ENCODE results near the gene APOL1.
"Not testable (repeated sequence)": the region's sequence is repeated elsewhere in the genome, so short reads cannot be mapped to it uniquely, and the experiment has no call there.

The APOL1 gene

DNA sequence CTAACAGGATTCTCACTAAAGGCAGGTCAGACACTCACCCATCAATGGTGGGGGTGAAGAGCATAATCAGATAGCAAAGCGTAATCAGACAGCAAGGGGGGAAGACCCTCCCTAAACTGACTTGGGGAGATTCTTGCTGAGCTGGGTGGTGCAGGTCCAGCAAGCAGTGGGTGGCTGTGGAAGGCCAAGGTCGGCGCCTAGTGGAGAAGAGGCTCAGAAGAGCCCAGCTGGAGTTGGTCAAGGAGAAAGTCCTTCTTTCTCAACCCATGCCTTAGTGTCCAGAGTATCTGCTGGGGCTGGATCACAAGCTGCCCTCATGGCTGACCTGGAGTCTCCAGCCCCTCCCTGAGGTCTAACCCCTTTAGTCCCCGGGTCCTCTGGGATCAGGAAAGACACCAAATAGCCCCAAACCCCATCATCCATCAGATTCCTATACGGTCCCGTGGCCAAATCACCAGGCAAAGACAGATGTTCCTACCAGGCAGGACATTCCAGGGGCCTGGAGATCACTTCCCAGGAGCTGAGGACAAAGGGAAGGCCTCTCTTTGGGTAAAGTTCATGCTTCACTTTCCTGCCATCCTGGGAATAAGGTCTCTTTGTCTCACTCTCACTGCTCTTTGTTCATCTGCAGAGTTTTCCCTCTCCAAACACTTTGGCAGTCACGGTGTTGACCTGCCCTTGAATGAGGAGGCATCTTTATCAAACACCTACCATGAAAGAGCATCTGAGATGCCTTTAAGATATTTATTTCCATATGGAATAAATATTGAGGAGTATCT lies 11.1 kb downstream of the APOL1 start:
- not testable (repeated sequence) for H3K4me2 ChIP-seq; H3K4me3 ChIP-seq (IDR thresholded peaks at IDR 0.05; ENCODE audit: insufficient read depth, low read depth, low read length); H3K36me3 ChIP-seq (ENCODE audit: insufficient read depth); H2AFZ ChIP-seq (ENCODE audit: low read depth); H3K27me3 ChIP-seq (ENCODE audit: insufficient read depth, low read depth); H3K27ac ChIP-seq; H3K79me2 ChIP-seq (ENCODE audit: insufficient read depth, low read depth); H4K20me1 ChIP-seq (ENCODE audit: insufficient read depth); H3K9ac ChIP-seq
- peaks cover 31% of the 10 kb centered on the region for H3K4me1 ChIP-seq (ENCODE audit: low read depth, poor library complexity, severe bottlenecking)

DNA sequence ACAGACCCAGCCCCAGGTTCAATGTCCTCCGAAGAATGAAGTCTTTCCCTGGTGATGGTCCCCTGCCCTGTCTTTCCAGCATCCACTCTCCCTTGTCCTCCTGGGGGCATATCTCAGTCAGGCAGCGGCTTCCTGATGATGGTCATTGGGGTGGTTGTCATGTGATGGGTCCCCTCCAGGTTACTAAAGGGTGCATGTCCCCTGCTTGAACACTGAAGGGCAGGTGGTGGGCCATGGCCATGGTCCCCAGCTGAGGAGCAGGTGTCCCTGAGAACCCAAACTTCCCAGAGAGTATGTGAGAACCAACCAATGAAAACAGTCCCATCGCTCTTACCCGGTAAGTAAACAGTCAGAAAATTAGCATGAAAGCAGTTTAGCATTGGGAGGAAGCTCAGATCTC lies 14.1 kb downstream of the APOL1 start:
- TF ChIP-seq, protein P1, sequence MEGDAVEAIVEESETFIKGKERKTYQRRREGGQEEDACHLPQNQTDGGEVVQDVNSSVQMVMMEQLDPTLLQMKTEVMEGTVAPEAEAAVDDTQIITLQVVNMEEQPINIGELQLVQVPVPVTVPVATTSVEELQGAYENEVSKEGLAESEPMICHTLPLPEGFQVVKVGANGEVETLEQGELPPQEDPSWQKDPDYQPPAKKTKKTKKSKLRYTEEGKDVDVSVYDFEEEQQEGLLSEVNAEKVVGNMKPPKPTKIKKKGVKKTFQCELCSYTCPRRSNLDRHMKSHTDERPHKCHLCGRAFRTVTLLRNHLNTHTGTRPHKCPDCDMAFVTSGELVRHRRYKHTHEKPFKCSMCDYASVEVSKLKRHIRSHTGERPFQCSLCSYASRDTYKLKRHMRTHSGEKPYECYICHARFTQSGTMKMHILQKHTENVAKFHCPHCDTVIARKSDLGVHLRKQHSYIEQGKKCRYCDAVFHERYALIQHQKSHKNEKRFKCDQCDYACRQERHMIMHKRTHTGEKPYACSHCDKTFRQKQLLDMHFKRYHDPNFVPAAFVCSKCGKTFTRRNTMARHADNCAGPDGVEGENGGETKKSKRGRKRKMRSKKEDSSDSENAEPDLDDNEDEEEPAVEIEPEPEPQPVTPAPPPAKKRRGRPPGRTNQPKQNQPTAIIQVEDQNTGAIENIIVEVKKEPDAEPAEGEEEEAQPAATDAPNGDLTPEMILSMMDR (conservative IDR thresholded peaks at IDR 0.05; ENCODE audit: low read depth, low read length): no peak
- H3K27me3 ChIP-seq (ENCODE audit: insufficient read depth, low read depth): no peaks in the 10 kb centered on the region

DNA sequence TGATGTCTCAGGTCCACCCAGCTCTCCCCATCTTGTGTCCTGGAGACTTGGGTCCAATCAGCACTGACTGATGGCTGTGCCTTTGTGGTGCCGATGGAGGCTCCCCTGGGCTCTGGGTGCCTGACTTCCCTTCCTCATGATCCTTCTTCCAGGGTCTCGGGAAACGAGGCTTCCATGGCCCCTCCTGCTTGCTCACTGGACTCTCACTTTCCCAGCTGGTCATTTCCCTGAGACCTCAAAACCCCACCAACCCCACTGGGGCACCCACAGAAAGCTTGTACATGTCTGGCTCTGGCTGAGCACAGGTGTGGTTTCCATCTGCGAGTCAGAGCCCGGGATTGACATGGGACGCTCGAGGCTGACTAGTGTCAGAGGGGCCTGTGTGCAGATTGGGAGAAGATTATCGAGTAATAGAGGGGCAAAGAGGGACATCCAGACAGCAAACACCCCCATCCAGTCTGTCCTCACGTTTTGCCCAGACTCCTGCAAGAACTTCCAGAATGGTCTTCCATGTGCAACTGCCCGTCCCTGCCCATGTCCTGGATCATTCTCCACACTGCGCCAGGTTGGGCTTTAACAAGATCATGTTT lies 15.1 kb downstream of the APOL1 start:
- H3K4me2 ChIP-seq: no peak overlapping the region
- H3K27ac ChIP-seq: no peak overlapping the region
- H3K9ac ChIP-seq: no peak overlapping the region
- TF ChIP-seq, protein P1 (conservative IDR thresholded peaks at IDR 0.05; ENCODE audit: low read depth, low read length): no peak
- no peaks in the 10 kb centered on the region for H3K79me2 ChIP-seq (ENCODE audit: insufficient read depth, low read depth)
- H2AFZ ChIP-seq (ENCODE audit: low read depth): no peak overlapping the region
- no peaks in the 10 kb centered on the region for H3K4me1 ChIP-seq (ENCODE audit: low read depth, poor library complexity, severe bottlenecking)
- H3K27me3 ChIP-seq (ENCODE audit: insufficient read depth, low read depth): no peaks in the 10 kb centered on the region
- H3K36me3 ChIP-seq (ENCODE audit: insufficient read depth): no peaks in the 10 kb centered on the region
- H3K4me3 ChIP-seq (IDR thresholded peaks at IDR 0.05; ENCODE audit: insufficient read depth, low read depth, low read length): no peak overlapping the region
- no peaks in the 10 kb centered on the region for H4K20me1 ChIP-seq (ENCODE audit: insufficient read depth)

More for the DNA sequence above, 14.1 kb downstream of the APOL1 start:
- Histone ChIP-seq H3K27ac (no peak overlapping the region), H3K4me2 (no peak overlapping the region), H3K79me2 (ENCODE audit: insufficient read depth, low read depth) (no peaks in the 10 kb centered on the region), H3K36me3 (ENCODE audit: insufficient read depth) (no peaks in the 10 kb centered on the region), H2AFZ (ENCODE audit: low read depth) (no peak overlapping the region), H3K4me3 (IDR thresholded peaks at IDR 0.05; ENCODE audit: insufficient read depth, low read depth, low read length) (no peak overlapping the region), H3K4me1 (ENCODE audit: low read depth, poor library complexity, severe bottlenecking) (peaks cover 2% of the 10 kb centered on the region), H4K20me1 (ENCODE audit: insufficient read depth) (no peaks in the 10 kb centered on the region), H3K9ac (no peak overlapping the region)

DNA sequence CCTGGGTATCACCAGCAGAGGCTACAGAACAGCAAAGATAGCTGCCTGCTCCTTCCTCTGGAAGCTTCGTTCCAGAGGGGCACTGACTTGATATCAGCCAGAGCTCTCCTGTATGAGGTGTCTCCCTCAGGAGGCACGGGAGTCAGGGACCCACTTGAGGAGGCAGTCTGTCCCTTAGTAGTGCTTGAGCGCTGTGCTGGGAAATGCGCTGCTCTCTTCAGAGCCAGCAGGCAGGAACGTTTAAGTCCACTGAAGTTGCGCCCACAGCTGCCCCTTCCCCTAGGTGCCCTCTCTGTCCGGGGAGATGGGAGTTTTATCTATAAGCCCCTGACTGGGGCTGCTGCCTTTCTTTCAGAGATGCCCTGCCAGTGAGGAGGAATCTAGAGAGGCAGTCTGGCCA lies 18.3 kb downstream of the APOL1 start:
- H3K27ac ChIP-seq; H3K36me3 ChIP-seq (ENCODE audit: insufficient read depth); H3K4me3 ChIP-seq (IDR thresholded peaks at IDR 0.05; ENCODE audit: insufficient read depth, low read depth, low read length); H2AFZ ChIP-seq (ENCODE audit: low read depth); H4K20me1 ChIP-seq (ENCODE audit: insufficient read depth); H3K4me1 ChIP-seq (ENCODE audit: low read depth, poor library complexity, severe bottlenecking); H3K79me2 ChIP-seq (ENCODE audit: insufficient read depth, low read depth); H3K9ac ChIP-seq; H3K4me2 ChIP-seq; H3K27me3 ChIP-seq (ENCODE audit: insufficient read depth, low read depth): not testable (repeated sequence)

DNA sequence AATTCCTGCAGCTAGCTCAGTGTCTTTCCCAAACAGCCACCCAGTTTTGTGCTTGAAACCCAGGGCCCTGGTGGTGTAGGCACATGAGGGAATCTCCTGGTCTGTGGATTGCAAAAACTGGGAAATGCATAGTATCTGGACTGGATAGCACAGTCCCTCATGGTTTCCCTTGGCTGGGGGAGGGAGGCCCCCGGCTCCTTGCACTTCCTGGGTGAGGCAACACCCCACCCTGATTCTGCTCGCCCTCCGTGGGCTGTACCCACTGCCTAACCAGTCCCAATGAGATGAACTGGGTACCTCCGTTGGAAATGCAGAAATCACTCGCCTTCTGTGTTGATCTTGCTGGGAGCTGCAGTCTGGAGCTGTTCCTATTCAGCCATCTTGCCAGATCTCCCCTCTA lies 19.0 kb downstream of the APOL1 start:
- not testable (repeated sequence) for H3K4me3 ChIP-seq (IDR thresholded peaks at IDR 0.05; ENCODE audit: insufficient read depth, low read depth, low read length); H2AFZ ChIP-seq (ENCODE audit: low read depth); H3K9ac ChIP-seq; H4K20me1 ChIP-seq (ENCODE audit: insufficient read depth); H3K4me1 ChIP-seq (ENCODE audit: low read depth, poor library complexity, severe bottlenecking); H3K27me3 ChIP-seq (ENCODE audit: insufficient read depth, low read depth); H3K36me3 ChIP-seq (ENCODE audit: insufficient read depth); H3K4me2 ChIP-seq; H3K79me2 ChIP-seq (ENCODE audit: insufficient read depth, low read depth); H3K27ac ChIP-seq

DNA sequence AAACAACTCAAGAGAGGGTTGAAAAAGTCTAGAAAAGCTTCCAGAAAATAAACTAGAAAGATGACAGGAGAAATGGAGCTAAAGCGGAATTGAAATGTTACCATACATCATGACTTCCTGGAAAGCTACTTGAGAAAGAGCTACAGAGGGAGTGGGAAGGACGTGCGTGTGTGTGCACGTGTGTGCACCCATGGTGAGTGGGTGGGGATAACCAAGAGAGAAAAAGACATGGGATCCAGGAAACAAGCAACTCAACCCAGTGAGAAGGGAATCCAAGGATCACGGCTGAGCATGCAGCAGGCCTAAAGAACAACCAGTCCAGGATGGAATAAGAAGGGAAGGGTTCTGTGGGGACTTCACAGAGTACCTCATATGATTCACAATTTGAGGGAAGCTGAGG lies 21.6 kb downstream of the APOL1 start:
- Histone ChIP-seq H3K27ac (no peak overlapping the region), H3K36me3 (ENCODE audit: insufficient read depth) (no peaks in the 10 kb centered on the region), H3K9ac (no peak overlapping the region), H4K20me1 (ENCODE audit: insufficient read depth) (no peaks in the 10 kb centered on the region), H3K4me1 (ENCODE audit: low read depth, poor library complexity, severe bottlenecking) (peaks cover 6% of the 10 kb centered on the region), H3K4me2 (no peak overlapping the region), H3K79me2 (ENCODE audit: insufficient read depth, low read depth) (no peaks in the 10 kb centered on the region), H3K27me3 (ENCODE audit: insufficient read depth, low read depth) (no peaks in the 10 kb centered on the region), H2AFZ (ENCODE audit: low read depth) (no peak overlapping the region), H3K4me3 (IDR thresholded peaks at IDR 0.05; ENCODE audit: insufficient read depth, low read depth, low read length) (no peak overlapping the region)
- TF ChIP-seq, protein P1 (conservative IDR thresholded peaks at IDR 0.05; ENCODE audit: low read depth, low read length): no peak

Data from KMS-11 (cell line).